Measurements from ENCODE around the gene SORCS2. TPM values are rescaled to one million over a fixed set of nuclear protein-coding genes. Genes with fewer than 3 reads are reported as not detected.

Gene SORCS2
- total RNA-seq, 1 donor from 2014 or later: 1.2 TPM

- intact Hi-C loops (cut with DNase I): no loop called here
- ATAC-seq (ENCODE audit: poor library complexity): no peak
- no peak for DNase-seq
Observed at GRCh38 chr4:7535094-7535493, 342.8 kb downstream of the SORCS2 start.

GRCh38 chr4:7535619-7536018, 343.3 kb downstream of the SORCS2 start:
- intact Hi-C loops (cut with DNase I): no loop called here
- DNase-seq (no peak), ATAC-seq (ENCODE audit: poor library complexity) (no peak)

GRCh38 chr4:7536876-7537275, 344.5 kb downstream of the SORCS2 start:
- ATAC-seq (ENCODE audit: poor library complexity) (no peak), DNase-seq (no peak)
- intact Hi-C loops (cut with DNase I): no loop called here

- ATAC-seq (ENCODE audit: poor library complexity) (no peak), DNase-seq (no peak)
- intact Hi-C loops (cut with DNase I): no loop called here
Observed at GRCh38 chr4:7537853-7538400, 345.6 kb downstream of the SORCS2 start.

GRCh38 chr4:7538518-7538917, 346.2 kb downstream of the SORCS2 start:
- ATAC-seq (ENCODE audit: poor library complexity) (no peak), DNase-seq (no peak)
- intact Hi-C loops (cut with DNase I): no loop called here

GRCh38 chr4:7539186-7539585, 346.8 kb downstream of the SORCS2 start:
- no peak for ATAC-seq (ENCODE audit: poor library complexity)
- intact Hi-C loops (cut with DNase I): no loop called here
- DNase-seq: no peak

- intact Hi-C loops (cut with DNase I): no loop called here
- DNase-seq: no peak
- no peak for ATAC-seq (ENCODE audit: poor library complexity)
Observed at GRCh38 chr4:7539659-7540058, 347.3 kb downstream of the SORCS2 start.

- no peak for ATAC-seq (ENCODE audit: poor library complexity)
- intact Hi-C loops (cut with DNase I): no loop called here
- no peak for DNase-seq
Observed at GRCh38 chr4:7540206-7540605, 347.9 kb downstream of the SORCS2 start.

- DNase-seq: no peak
- ATAC-seq (ENCODE audit: poor library complexity): no peak
- intact Hi-C loops (cut with DNase I): no loop called here
Observed at GRCh38 chr4:7540654-7541413, 348.5 kb downstream of the SORCS2 start.

- intact Hi-C loops (cut with DNase I): no loop called here
- no peak for DNase-seq
- no peak for ATAC-seq (ENCODE audit: poor library complexity)
Observed at GRCh38 chr4:7541414-7541810, 349.1 kb downstream of the SORCS2 start.

- intact Hi-C loops (cut with DNase I): no loop called here
- ATAC-seq (ENCODE audit: poor library complexity): no peak
- no peak for DNase-seq
Observed at GRCh38 chr4:7542781-7543180, 350.4 kb downstream of the SORCS2 start.

- ATAC-seq (ENCODE audit: poor library complexity) (no peak), DNase-seq (no peak)
- intact Hi-C loops (cut with DNase I): no loop called here
Observed at GRCh38 chr4:7546152-7546808, 353.9 kb downstream of the SORCS2 start.

- DNase-seq (no peak), ATAC-seq (ENCODE audit: poor library complexity) (no peak)
- intact Hi-C loops (cut with DNase I): no loop called here
Observed at GRCh38 chr4:7546809-7547367, 354.6 kb downstream of the SORCS2 start.

GRCh38 chr4:7547368-7548040, 355.2 kb downstream of the SORCS2 start:
- ATAC-seq (ENCODE audit: poor library complexity) (no peak), DNase-seq (no peak)
- intact Hi-C loops (cut with DNase I): no loop called here

GRCh38 chr4:7549866-7550265, 357.5 kb downstream of the SORCS2 start:
- intact Hi-C loops (cut with DNase I): no loop called here

GRCh38 chr4:7552466-7552865, 360.1 kb downstream of the SORCS2 start:
- ATAC-seq (ENCODE audit: poor library complexity) (no peak), DNase-seq (no peak)
- intact Hi-C loops (cut with DNase I): no loop called here

More at GRCh38 chr4:7549866-7550265, 357.5 kb downstream of the SORCS2 start:
- DNase-seq (no peak), ATAC-seq (ENCODE audit: poor library complexity) (no peak)

- intact Hi-C loops (cut with DNase I): no loop called here
- DNase-seq (no peak), ATAC-seq (ENCODE audit: poor library complexity) (no peak)
Observed at GRCh38 chr4:7553280-7553679, 360.9 kb downstream of the SORCS2 start.

- intact Hi-C loops (cut with DNase I): no loop called here
- DNase-seq: no peak
- ATAC-seq (ENCODE audit: poor library complexity): no peak
Observed at GRCh38 chr4:7554905-7555304, 362.6 kb downstream of the SORCS2 start.

GRCh38 chr4:7556558-7556957, 364.2 kb downstream of the SORCS2 start:
- DNase-seq (no peak), ATAC-seq (ENCODE audit: poor library complexity) (no peak)
- intact Hi-C loops (cut with DNase I): no loop called here

Measured in Right ventricle myocardium superior (tissue), 1 donor.